D721Med (cell line): ENCODE results near the gene SPEG.
"Not testable (repeated sequence)": the region's sequence is repeated elsewhere in the genome, so short reads cannot be mapped to it uniquely, and the experiment has no call there.

Experiments used
- DNase-seq: peaks from one replicate; pipeline ENCODE4 v3.0.0; 2011; ENCODE audit warnings: low spot score; ENCODE audit not compliant: insufficient read length
- FAIRE-seq: peaks from 2 replicates; lab custom pipeline; 2011; peaks lifted over from hg19 to GRCh38; lab: Jason Lieb, UNC
- TF ChIP-seq, protein P1 (sequence below): IDR thresholded peaks from 2 replicates; pipeline ENCODE4 v1.5.1; 2012; ENCODE audit warnings: mild to moderate bottlenecking, control low read depth; ENCODE audit not compliant: insufficient read depth; ENCODE audit errors: missing control alignments

The SPEG gene

DNA sequence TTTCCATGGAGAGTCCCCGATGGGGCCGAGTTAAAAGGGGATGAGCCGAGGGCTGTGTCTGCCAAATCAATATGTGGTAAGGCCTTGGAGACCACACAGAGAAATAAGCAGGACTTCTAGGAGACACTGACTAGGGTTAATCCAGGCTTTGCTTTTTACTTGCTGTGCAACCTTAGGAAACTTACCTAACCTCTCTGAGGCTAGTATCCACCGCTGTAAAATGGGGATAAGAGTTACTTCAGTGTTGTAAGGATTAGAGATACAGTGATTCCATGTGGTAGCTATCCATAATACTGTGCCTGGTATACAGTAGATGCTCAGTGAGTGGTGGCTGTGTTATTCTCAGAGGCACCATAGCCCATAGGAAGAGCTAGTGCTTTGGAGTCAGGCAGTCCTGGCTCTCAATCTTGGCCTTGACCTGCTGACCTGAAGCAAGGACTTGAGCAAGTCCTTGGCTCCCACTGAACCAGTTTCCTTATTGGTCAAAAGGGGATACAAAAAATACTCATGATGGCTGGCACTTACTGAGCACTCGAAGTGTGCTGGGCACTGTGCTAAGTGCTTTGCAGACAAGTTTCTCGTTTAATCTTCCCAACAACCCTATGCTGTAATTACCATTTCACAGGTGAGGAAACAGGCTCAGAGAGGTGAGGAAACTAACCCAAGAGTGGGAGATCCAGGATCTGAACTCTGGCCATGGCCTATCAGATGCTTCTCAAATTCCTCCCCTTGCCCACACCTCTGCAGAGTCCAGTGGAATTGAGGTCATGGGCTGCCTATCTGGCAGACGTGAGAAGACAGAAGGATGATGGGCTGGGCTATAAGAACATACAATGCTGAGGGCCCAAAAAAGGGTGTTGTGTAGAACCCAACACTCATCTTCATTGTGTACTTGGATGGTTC lies 28.4 kb upstream of the SPEG start:
- TF ChIP-seq, protein P1, sequence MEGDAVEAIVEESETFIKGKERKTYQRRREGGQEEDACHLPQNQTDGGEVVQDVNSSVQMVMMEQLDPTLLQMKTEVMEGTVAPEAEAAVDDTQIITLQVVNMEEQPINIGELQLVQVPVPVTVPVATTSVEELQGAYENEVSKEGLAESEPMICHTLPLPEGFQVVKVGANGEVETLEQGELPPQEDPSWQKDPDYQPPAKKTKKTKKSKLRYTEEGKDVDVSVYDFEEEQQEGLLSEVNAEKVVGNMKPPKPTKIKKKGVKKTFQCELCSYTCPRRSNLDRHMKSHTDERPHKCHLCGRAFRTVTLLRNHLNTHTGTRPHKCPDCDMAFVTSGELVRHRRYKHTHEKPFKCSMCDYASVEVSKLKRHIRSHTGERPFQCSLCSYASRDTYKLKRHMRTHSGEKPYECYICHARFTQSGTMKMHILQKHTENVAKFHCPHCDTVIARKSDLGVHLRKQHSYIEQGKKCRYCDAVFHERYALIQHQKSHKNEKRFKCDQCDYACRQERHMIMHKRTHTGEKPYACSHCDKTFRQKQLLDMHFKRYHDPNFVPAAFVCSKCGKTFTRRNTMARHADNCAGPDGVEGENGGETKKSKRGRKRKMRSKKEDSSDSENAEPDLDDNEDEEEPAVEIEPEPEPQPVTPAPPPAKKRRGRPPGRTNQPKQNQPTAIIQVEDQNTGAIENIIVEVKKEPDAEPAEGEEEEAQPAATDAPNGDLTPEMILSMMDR, result no peak
- DNase-seq (no peak), FAIRE-seq (no peak)

DNA sequence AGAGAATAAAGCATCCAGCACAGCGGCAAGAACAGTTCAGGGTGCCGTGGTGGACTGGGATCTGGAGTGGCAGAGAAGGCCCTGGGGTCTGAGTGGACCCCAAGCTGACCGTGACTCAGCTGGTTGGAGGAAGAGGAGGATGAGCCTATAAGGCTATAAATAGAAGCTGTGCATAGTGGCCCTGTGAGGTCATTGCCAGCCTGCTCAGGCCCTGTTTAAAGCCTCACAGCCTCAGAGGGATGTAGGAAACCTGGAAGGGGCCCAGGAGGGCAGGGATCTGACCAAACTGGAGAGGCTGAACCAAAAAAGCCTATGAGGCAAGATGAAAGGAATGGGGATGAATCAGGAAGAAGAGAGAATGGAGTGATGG lies 27.8 kb upstream of the SPEG start:
- TF ChIP-seq, protein P1, result no peak
- FAIRE-seq (no peak), DNase-seq (no peak)

DNA sequence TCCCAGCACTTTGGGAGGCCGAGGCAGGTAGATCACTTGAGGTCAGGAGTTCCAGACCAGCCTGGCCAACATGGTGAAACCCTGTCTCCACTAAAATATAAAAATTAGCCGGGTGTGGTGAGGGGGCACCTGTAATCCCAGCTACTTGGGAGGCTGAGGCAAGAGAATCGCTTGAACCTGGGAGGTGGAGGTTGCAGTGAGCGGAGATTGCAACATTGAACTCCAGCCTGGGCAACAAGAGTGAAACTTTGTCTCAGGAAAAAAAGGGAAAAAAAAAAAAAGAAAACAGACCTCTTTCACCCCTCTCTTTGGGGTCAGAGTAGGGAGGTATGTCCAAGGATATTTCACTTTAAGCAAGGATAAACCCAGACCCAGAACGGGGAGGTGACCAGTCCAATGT lies 27.3 kb upstream of the SPEG start:
- not testable (repeated sequence) for DNase-seq, FAIRE-seq

DNA sequence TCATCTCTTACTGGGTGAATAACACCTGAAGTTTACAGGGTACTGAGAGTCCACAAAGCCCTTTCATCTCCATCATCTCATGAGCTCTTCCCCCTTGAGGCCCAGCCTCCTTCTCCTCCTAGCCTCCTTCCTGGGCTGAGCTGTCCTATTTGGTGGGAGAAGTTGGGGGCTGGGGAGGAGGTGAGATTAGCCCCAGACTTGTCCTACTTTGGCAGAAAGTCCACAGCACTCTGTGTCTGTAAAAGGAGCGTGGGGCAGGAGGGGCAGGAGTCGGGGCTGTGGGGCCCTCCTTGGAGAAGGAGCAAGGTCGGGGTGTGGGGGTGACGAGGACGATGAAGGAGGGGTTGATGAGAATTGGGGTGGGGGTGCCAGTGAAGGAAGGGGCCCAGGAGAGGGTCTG lies 26.4 kb upstream of the SPEG start:
- TF ChIP-seq, protein P1, result no peak
- no peak for FAIRE-seq
- no peak for DNase-seq

DNA sequence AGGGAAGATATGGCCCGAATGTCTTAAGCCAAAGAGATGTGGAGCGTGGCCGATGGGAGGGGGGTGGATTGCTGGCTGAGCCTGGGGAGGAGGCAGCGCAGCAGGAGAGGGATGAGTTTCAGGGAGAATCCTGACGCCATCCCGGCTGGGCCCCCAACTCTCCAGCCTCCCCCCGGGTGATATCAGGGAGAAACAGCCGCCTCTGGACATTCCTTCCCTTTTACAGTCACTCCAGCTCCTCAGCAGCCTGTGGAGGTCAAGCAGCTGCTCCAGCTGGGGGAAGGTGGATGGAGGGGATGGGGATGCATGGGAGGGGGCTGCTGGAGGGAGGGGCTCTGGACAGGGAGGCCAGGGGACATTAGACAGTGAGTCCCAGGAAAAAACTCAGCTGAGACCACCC lies 26.0 kb upstream of the SPEG start:
- FAIRE-seq (no peak), DNase-seq (no peak)
- TF ChIP-seq, protein P1, result no peak

DNA sequence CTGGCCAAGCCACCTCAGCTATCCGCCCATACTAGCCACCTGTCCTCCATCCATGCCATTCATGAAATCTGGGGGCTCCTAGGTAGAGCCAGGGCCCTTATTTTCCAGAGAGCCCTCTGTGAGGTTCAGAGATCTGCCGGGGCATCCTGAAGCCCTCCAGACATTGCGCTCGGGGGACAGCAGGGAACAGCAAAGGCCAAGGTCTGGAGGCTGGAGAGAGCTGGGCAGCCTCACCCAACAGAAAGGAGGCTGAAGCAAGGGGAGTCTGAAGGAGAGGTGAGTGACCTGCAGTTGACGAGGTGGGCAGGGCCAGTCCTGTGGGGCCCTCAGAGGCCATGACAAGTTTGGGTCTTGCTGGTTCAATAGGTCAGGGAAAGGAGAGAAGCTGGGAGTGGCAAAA lies 25.0 kb upstream of the SPEG start:
- DNase-seq (no peak), FAIRE-seq (no peak)
- TF ChIP-seq, protein P1, result no peak

DNA sequence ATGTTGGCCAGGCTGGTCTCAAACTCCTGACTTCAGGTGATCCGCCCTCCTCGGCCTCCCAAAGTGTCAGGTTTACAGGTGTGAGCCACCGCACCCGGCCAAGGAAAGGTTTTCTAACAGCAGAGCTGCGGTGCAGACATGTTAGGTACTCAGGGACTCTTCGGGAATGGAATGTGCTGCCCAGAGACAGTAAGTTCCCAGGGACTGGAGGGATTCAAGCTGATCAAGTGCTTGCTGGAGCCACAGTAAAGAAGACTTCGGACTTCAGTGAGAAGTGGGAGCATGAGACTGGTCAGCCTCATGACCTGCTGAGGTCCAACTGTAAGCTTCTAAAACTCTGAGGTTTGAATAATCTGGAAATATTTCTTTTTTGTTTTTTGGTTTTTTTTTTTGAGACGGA lies 24.3 kb upstream of the SPEG start:
- TF ChIP-seq, protein P1, result no peak
- FAIRE-seq, result no peak
- DNase-seq, result no peak

DNA sequence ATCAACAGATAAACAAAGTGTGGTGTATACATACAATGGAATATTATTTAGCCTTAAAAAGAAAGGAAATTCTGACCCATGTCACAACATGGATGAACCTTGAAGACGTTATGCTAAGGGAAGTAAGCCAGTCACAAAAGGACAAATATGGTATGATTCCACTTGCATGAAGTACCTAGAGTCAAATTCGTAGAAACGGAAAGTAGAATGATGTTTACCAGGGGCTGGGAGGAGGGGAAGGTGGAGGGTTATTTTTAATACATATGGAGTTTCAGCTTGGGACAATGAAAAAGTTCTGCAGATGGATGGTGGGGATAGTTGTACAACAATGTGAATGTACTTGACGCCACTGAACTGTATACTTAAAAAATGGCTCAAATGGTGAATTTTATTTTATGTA lies 19.8 kb upstream of the SPEG start:
- FAIRE-seq, result no peak
- TF ChIP-seq, protein P1, result no peak

More for the DNA sequence above, 19.8 kb upstream of the SPEG start:
- no peak for DNase-seq
